SU-DHL-6 (cell line): Measurements from ENCODE around the gene HSH2D.

Experiments used
- H2AFZ ChIP-seq: fragments of 200-600 bp; sonication (generic); 2 replicates; pipeline ENCODE4 v1.6.1; 2014; ENCODE audit warnings: low read depth, mild to moderate bottlenecking, moderate library complexity, mixed read lengths, antibody characterized with exemption, low read length; ENCODE audit not compliant: severe bottlenecking
- H3F3A ChIP-seq: fragments of 200-600 bp; shearing (Covaris generic); 2 replicates; pipeline ENCODE4 v1.6.0; 2016; ENCODE audit warnings: antibody characterized with exemption, mild to moderate bottlenecking; ENCODE audit not compliant: insufficient read depth
- H3K27ac ChIP-seq: fragments of 200-600 bp; sonication (generic); 2 replicates; pipeline ENCODE4 v1.5.1; 2016; ENCODE audit warnings: low read depth, mild to moderate bottlenecking, low read length, moderate library complexity, mixed read lengths
- H3K27me3 ChIP-seq: fragments of 200-600 bp; sonication (generic), shearing (Covaris generic); 2 replicates; pipeline ENCODE4 v1.6.0; 2014; ENCODE audit warnings: mild to moderate bottlenecking, low read length
- H3K36me3 ChIP-seq: fragments of 200-600 bp; sonication (generic); 2 replicates; pipeline ENCODE4 v1.6.1; 2014; ENCODE audit warnings: mild to moderate bottlenecking, low read length, mixed read lengths
- H3K4me2 ChIP-seq: fragments of 300-600, 200-600 bp; shearing (Covaris generic), sonication (generic); 2 replicates; pipeline ENCODE4 v1.6.0; 2014; ENCODE audit warnings: low read length, low read depth, mild to moderate bottlenecking; ENCODE audit not compliant: poor library complexity, severe bottlenecking
- H3K4me3 ChIP-seq: fragments of 200-600 bp; sonication (generic); 2 replicates; pipeline ENCODE4 v1.5.1; 2014; ENCODE audit warnings: antibody characterized with exemption, low read length, mild to moderate bottlenecking, mixed read lengths; ENCODE audit not compliant: insufficient read depth, poor library complexity, severe bottlenecking
- H3K79me2 ChIP-seq: fragments of 200-600 bp; sonication (generic); 2 replicates; pipeline ENCODE4 v1.6.1; 2014; ENCODE audit warnings: mild to moderate bottlenecking, low read length, moderate library complexity; ENCODE audit not compliant: insufficient read depth
- H3K9ac ChIP-seq: fragments of 200-600 bp; sonication (generic); 2 replicates; pipeline ENCODE4 v1.7.0; 2014; ENCODE audit warnings: mild to moderate bottlenecking, low read length
- H3K9me2 ChIP-seq: fragments of 200-600 bp; sonication (generic); replicated peaks from 2 replicates; pipeline ENCODE4 v1.6.1; 2014; ENCODE audit warnings: low read length; ENCODE audit not compliant: insufficient read depth
- H3K9me3 ChIP-seq: fragments of 200-600 bp; sonication (generic); 2 replicates; pipeline ENCODE4 v1.6.1; 2014; ENCODE audit warnings: low read length, mixed read lengths; ENCODE audit not compliant: insufficient read depth
- H4K20me1 ChIP-seq: fragments of 200-600 bp; sonication (generic); 2 replicates; pipeline ENCODE4 v1.6.1; 2014; ENCODE audit warnings: low read depth, mild to moderate bottlenecking, antibody characterized with exemption, low read length, moderate library complexity, mixed read lengths
- CTCF ChIP-seq: fragments of 200-600 bp; sonication (generic); IDR thresholded peaks from one replicate; pipeline ENCODE4 v1.5.1; 2017; ENCODE audit warnings: antibody characterized with exemption, mild to moderate bottlenecking, low read length, moderate library complexity; ENCODE audit not compliant: insufficient read depth, poor library complexity, severe bottlenecking
- EZH2phosphoT487 ChIP-seq: fragments of 200-600 bp; sonication (generic), shearing (Covaris generic); conservative IDR thresholded peaks from 2 replicates; pipeline ENCODE4 v1.6.1; 2018; ENCODE audit warnings: mild to moderate bottlenecking, antibody characterized with exemption, low read length, moderate library complexity, mixed read lengths

HSH2D gene

GRCh38 chr19:16206046-16206605 lies 62.6 kb downstream of the HSH2D start:
- Histone ChIP-seq H4K20me1 (no peaks in the 10 kb centered on the region), H3K4me3 (no peak overlapping the region), H2AFZ (no peak overlapping the region), H3K36me3 (0 out of 2 replicates have a peak, but pooled peaks cover 3% of the 10 kb centered on the region), H3K4me2 (no peak overlapping the region), H3K9me3 (no peaks in the 10 kb centered on the region), H3K27ac (no peak overlapping the region), H3K9me2 (no peaks in the 10 kb centered on the region), H3F3A (no peaks in the 10 kb centered on the region), H3K27me3 (no peaks in the 10 kb centered on the region), H3K79me2 (no peaks in the 10 kb centered on the region; the same call in 1 of the 2 replicates), H3K9ac (no peak overlapping the region)
- TF ChIP-seq EZH2phosphoT487 (no peak), CTCF (no peak)

- H3K9me3 ChIP-seq = no peaks in the 10 kb centered on the region
- H3F3A ChIP-seq = no peaks in the 10 kb centered on the region
- H3K9me2 ChIP-seq = no peaks in the 10 kb centered on the region
- no peak overlapping the region for H3K4me2 ChIP-seq
- 0 out of 2 replicates have a peak, but pooled peaks cover 3% of the 10 kb centered on the region for H3K36me3 ChIP-seq
- H3K9ac ChIP-seq = no peak overlapping the region
- H3K4me3 ChIP-seq = no peak overlapping the region
- no peak overlapping the region for H3K27ac ChIP-seq
- H2AFZ ChIP-seq = no peak overlapping the region
- H3K27me3 ChIP-seq = no peaks in the 10 kb centered on the region
- no peaks in the 10 kb centered on the region for H3K79me2 ChIP-seq
- no peak for TF ChIP-seq EZH2phosphoT487
- TF ChIP-seq CTCF = no peak
- no peaks in the 10 kb centered on the region for H4K20me1 ChIP-seq
Measured at GRCh38 chr19:16206637-16207036, 63.2 kb downstream of the HSH2D start.

GRCh38 chr19:16207063-16207462 lies 63.6 kb downstream of the HSH2D start:
- Histone ChIP-seq H3K9me2 (no peaks in the 10 kb centered on the region), H2AFZ (no peak overlapping the region), H3K4me3 (no peak overlapping the region), H4K20me1 (no peaks in the 10 kb centered on the region), H3K79me2 (no peaks in the 10 kb centered on the region), H3K27ac (no peak overlapping the region), H3K36me3 (0 out of 2 replicates have a peak, but pooled peaks cover 3% of the 10 kb centered on the region), H3K27me3 (no peaks in the 10 kb centered on the region), H3F3A (no peaks in the 10 kb centered on the region), H3K9ac (no peak overlapping the region), H3K9me3 (no peaks in the 10 kb centered on the region), H3K4me2 (no peak overlapping the region)
- TF ChIP-seq EZH2phosphoT487 = no peak
- no peak for TF ChIP-seq CTCF
